ENCODE measurements around the gene PROX2.

Gene PROX2, protein sequence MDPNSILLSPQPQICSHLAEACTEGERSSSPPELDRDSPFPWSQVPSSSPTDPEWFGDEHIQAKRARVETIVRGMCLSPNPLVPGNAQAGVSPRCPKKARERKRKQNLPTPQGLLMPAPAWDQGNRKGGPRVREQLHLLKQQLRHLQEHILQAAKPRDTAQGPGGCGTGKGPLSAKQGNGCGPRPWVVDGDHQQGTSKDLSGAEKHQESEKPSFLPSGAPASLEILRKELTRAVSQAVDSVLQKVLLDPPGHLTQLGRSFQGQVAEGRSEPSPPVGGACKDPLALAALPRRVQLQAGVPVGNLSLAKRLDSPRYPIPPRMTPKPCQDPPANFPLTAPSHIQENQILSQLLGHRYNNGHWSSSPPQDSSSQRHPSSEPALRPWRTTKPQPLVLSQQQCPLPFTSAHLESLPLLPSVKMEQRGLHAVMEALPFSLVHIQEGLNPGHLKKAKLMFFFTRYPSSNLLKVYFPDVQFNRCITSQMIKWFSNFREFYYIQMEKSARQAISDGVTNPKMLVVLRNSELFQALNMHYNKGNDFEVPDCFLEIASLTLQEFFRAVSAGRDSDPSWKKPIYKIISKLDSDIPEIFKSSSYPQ

DNA sequence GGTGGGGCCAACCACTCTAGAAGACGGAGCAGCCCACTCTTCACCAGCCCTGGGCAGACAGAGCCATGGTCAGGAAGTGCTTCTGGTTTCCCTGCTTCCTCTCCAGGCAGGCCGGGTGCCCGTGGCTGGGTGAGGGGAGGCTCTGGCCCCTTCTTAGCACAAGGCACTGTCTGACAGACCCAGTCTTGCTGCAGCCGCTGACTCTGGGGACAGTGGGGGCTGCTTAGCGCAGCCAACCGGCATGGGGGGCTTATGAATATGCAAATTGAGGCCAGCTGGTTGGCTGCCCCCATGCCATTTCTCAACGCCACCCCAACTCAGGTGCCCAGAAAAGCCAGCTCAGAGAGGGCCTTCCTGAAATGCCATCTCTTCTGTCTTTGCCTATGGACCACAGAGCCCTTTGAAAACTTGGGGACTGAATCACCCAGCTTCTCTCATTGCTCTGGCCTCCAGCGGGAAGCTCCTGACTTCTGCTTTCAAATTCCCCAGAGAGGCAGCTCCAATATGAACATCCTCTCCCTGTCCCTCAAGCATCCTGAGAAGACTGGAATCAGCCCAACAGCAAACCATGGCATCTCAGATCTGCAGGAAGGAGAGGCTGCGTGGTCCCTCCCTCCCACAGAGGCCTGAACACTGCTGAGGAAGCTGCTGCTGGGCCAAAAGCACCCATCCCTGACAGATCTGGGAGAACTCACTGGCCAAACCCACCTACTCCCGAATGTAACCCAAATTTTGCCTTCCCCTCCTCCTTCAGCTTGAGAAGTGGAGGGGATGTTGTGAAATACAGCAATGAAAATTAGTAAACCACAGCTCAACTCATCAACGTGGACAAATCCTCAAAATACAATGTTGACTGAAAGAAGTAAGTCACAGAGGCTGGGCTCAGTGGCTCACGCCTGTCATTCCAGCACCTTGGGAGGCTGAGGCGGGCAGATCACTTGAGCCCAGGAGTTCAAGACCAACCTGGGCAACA, at the start of gene PROX2:
Gene PROX2, minus strand, starts transcription at position 205 of the 973 bp plus-strand sequence. CDS start 12,311 bp downstream, outside the sequence.
- DNase-seq (ENCODE audit: low read depth): no peak

DNA sequence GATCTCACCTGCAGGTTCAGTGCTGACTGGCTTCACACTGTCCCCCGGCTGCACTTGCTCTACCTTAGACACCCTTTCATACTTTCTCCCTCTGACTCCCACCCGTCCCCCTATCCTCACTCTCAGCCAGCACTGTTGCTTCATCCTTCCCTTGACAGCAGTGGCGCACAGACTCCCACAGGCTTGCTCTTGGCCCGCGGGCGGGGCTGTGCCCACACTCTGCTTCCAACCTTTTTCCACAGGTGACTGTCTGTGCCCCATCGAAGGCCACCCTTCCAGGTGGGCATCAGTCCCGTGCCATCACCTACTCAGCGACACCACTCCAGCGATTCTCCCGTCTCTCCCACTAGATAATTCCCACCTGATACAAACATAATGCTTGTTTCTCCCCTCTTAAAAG, 48.1 kb upstream of the PROX2 start:
- DNase-seq (ENCODE audit: low read depth): no peak

DNA sequence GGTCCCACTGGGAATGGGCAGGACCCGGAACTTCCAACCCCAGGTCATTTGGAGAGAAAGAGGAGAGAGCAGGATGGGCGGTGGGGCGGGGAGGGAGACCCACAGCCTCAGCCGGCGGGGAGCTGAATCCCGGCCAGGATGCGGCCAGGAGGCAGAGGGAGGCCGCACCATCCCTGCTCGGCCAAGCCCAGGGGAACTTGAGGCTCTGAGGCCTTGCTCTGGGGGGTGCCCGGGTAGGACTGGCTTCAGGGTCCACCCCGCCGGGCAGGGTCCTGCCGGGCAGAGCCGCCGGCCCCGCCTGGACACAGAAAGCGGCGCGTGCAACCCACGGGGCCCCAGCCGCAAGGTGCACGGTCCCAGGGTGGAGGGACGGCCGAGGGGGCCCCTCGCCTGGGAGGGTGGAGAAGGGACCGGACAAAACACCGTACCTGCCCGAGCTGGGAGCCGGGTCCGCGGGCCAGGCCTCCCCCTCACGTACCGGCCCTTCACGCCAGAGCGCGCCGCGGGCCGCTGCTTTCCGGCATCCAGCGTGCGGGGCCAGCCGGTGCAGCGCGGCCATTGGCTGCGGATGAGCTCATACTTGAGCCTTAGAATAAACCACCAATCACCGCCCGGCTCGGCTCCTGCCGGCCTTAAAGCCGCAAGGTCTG, 46.9 kb upstream of the PROX2 start, which contains the start of gene RPS6KL1:
Gene RPS6KL1, minus strand, starts transcription at position 509 of the 650 bp plus-strand sequence. CDS start 1,719 bp downstream, outside the sequence.
- no peak for DNase-seq (ENCODE audit: low read depth)

DNA sequence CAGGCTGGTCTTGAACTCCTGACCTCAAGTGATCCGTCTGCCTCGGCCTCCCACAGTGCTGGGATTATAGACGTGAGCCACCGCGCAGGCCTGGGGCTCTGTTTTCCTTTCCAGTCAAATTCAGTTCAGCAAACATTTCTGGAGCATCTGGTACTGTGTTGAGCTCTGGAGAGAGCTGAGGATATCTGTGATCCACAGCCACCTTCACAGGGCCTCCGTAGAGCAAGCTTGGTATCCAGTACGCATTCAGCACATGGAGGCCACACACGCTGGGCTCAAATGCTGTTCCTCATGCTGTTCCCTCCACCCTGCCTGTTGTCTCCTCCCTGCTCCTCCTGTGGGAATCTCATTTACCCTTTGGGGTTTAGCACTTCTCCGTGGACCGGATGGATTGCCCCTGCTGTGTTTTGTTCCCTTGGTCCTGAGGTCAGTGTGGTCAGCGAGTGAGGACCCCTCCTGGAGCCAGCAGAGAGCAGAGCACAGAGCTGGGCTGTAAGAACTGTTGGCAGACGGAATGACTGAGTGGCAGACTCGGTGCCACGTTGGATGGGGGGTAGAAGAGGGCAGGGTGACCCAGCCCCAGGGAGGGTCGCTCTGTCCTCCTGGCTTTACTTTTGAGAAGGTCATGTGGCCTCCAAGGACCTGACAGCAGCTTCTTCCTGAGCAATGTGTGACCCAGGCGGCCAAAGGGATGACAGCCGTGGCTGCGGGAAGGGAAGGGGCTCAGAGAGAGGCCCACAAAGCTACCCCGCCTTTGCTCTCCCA, 46.2 kb upstream of the PROX2 start:
- no peak for DNase-seq (ENCODE audit: low read depth)

DNA sequence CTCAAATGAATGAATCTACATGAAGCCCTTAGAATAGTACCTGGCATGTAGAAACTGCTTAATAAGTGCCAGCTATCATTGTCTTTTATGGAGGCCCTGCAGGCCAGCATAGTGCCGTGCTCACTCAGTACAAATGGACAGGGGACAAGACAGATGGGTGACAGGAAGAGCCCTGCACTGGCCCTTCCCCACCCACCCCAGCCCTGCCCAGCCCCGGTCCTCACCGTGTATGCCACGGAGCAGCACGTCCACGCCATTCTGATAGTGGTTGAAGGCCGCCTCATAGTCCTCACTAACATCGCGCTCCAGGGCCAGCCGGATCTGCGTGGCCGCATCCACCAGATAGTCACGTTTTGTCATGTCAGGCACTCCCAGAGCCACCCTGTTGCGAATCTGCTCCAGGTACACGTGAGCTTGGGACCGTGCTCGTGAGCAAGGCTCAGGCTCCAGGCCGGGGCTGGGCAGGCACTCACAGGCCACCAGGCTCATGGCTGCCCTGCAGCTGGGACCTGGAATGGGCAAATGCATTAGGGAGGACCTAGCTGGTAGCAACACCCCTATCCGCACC, 45.2 kb upstream of the PROX2 start:
- no peak for DNase-seq (ENCODE audit: low read depth)

DNA sequence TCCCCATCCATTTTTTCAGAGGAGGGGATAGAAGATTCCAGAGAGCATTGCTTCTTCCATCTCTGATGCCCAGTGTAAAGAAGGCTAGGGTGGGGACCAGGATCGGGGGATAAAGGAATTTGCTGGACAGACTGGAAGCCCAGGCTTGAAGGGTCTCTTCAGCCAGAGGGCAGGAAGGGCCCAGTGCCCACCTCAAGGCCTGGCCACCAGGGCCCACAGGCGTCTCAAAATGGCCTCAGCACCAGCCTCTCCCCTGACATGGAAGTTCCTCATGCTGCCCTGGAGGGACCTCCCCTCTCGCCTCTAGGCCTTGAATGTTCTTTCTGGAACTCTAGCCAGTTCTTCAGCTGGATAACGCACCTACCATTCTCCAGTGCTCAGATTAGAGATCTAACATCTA, 44.3 kb upstream of the PROX2 start:
- DNase-seq (ENCODE audit: low read depth): no peak

DNA sequence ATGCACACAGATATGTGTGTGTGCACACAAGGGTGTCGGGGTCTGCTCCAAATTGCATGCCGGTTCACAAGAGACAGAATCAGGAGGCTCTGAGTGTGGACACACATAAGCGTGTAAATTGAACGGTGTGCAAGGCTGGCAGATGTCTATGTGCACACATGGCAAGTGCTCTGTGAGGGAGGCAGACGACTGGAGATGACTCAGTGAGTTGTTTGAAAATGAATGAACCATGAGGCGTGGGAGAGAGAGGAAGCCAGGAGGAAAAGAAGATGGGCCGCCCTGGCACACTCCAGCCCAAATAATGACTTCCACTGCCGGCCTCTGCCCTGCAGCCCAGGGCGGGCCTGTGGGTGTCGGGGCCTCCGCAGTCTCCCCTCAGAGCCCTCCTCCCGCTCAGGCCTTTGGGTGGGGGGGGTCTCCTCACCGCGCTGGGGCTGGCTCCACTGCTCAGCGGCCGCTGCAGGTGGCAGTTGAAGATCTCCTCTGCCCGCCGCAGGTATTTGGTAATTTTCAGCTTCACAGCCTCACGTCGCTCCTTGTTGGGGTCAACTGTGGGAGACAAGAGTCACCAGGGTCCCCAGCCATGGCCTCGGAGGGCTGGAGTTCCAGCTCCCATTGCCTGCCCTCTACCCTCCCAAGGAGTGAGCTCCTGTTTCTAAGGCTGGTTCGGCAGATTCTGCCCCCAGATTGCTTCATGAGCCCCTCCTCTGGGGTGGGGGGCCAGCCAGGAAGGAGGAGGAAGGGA, 43.6 kb upstream of the PROX2 start:
- no peak for DNase-seq (ENCODE audit: low read depth)

DNA sequence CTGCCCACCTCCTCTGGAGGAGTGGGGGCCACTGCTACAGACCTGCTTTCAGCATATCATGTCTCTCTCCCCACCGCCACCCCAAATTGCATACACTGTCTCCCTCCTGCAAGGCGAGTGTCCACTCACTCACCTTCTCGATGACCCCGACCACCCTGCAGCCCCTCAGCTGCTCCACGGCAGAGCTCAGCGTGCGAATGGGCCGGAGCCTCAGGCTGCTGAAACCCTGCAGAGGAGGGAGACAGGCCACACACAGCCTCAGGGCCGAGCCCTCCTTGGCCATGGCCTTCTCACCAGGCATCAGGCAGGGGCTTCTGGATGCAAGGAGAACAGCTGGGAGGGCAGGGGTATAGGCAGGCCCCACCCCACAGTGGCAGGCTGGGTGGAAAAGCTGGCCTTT, 42.4 kb upstream of the PROX2 start:
- no peak for DNase-seq (ENCODE audit: low read depth)

DNA sequence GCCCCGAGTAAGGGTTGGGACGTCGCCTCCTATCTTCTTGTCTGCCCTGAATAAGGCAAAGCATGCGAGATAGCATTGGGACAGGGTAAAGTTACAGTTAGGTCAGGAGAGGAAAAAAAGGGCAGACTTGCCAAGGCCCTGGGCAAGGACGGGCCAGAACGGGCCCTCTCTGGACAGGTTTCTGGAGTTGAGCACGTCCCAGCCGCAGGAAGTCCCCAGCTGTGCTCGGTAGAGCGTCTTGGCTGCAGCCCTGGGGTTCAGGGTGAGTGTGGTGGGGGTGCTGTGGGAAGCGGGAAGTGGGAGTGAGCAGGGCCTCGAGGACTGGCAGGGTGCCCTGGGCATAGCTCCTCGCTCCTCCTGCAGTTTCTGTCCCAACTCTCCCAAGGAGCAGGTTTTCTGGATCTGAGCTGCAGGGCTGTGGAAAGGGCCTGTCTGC, 41.7 kb upstream of the PROX2 start:
- no peak for DNase-seq (ENCODE audit: low read depth)

DNA sequence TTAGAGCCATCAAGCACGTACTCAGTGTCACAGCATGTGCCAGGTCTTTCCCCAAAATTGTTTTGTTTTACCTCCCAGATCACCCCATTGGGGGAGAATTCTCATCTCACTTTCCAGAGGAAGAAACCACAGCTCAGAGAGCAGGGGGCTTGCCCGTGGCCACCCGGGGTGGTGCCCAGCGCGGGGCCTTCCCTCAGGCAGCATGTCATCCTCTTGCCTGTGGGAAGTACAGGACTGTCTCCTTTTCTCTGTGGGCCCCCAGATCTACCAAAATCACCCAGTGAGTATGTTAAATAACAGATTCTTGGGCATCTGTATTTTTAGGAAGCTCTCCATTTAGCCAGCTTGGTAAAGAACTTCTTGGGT, 41.2 kb upstream of the PROX2 start:
- DNase-seq (ENCODE audit: low read depth): no peak

DNA sequence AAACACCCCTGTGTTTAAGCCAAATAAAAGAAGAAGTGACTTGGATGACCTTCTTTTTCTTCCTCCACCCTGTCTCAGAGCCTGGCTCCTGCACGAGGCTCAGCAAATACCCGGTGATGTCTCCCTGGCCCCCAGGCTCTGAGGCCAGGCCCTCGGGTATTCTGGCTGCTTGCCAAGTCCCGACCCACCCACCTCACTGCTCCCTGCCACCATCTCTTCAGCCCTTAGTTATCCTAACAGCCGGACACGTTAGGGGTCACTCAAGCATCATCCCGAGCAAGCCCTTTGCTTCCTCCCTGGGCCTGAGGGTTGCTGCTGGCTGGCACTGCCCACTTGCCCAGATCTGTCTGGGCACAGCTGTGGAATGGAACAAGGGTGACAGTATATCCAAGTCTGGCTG, 39.9 kb upstream of the PROX2 start:
- DNase-seq (ENCODE audit: low read depth): no peak

DNA sequence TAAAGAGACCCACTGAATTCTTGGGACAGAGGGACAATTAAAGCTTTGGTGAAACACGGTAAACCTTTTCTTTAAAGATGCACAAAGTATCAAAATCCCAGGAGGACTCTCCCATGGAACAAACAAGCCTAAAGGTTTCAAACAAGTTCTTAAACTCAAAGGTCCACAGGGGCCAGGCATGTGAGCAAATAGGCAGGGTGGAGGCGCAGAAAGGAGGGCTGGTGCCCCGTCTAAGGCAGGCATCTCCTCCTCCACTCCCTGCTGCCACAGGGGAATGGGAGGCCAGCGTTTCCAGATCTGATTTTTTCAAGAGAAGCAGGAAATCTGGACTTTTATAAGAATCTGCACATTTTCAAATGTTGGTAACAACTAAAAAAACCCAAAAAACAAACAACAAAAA, 39.5 kb upstream of the PROX2 start:
- no peak for DNase-seq (ENCODE audit: low read depth)

DNA sequence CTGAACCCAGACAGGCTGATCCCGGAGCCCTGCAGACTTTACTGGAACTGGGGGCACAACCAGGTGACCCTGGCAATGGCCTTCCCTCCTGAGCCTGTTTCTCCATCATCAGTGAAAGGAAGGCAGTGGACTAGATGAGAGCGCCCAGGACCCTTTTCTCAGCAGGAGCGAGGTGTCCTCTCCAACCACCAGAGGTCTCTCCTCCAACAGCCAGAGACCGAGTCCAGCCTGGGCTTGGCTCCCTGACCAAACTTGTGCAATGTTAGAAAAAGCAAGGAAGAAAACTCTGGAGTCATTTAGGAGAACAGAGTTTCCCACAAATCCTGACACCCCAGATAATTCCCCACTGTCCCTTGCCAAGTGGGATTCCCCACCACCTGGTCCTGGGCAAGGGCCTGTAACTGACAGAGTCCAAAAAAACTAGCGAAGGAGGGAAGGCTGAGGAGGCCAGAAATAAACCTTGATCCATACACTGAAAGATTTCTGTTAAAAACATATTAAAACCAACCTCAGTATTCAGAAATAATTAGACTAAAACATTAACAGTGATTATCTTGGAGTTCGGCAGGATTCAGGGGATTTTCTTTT, 38.1 kb upstream of the PROX2 start:
- DNase-seq (ENCODE audit: low read depth): peak; percentile 25

DNA sequence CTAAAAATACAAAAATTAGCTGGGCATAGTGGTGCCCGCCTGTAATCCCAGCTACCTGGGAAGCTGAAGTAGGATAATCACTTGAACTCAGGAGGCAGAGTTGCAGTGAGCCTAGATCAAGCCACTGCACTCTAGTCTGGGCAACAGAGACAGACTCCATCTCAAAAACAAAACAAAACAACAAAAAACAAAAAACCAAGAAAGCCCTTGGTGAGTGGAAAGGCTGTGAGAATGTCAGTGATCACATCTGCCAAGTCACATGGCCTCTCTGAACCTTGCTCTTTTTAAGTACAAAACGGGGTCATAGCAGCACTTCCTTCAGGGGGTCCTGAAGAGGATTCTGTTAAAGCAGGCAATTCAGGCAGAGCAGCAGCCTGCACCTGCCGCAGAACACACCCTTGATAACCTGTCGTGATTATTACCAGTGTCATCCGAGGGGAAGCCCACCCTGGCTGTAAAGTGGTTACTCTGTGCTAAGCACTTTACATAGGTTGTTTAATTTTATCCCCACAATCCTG, 37.5 kb upstream of the PROX2 start:
- DNase-seq (ENCODE audit: low read depth): no peak

DNA sequence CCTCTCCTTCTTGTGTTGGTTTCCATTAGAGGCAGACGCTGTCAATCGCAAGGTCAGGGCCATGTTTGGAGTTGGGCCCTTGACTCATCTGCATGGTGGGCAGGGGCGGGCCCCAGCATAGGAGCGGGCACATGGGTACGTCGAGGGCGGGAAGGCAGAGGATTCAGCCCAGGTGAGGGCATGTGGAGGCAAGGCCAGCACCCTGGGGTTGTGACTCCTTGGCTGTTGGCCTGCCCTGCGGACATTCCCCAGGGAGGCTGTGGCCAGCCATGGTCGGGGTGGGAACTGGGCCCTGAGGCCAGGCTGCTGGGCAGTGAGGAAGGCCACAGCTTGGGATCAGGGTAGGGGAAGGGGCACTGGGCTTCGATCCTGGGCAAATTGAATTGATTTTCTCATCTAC, 36.9 kb upstream of the PROX2 start:
- no peak for DNase-seq (ENCODE audit: low read depth)

DNA sequence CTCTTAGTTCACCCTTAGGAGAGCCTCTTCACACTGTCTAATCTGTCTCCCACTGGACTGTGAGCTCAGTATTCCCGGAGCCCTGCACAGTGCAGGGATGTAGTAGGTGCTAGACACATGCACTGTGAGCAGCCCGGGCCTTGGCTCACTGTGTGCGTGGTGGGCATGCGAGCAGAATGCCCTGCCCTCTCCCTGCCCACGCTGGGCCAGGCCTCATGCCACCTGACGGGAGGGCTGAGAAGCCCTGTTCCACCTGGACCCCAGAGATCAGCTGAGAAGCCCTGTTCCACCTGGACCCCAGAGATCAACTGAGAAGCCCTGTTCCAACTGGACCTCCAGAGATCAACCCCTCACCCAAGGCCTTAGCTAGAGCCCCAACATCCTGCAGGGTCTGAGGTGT, 36.2 kb upstream of the PROX2 start:
- DNase-seq (ENCODE audit: low read depth): no peak

DNA sequence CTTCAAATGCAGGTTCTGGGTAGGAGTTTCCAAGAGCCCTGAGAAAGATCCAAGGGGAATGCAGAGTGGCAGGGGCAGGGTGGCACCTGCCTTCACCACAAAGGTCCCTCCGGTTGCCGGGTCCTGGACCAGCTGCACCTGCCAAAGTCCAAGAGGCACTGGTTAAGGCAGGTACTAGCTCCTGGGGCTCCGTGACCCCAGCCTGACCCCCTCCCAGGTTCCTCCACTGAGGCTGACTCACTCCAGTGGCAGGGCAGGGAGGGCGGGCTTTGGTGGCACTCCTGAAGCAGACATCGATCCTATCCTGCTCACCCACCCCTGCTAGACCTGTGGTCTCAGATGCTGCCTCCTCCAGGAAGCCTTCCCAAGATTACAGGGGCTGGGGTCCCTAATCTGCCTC, 35.8 kb upstream of the PROX2 start:
- no peak for DNase-seq (ENCODE audit: low read depth)

DNA sequence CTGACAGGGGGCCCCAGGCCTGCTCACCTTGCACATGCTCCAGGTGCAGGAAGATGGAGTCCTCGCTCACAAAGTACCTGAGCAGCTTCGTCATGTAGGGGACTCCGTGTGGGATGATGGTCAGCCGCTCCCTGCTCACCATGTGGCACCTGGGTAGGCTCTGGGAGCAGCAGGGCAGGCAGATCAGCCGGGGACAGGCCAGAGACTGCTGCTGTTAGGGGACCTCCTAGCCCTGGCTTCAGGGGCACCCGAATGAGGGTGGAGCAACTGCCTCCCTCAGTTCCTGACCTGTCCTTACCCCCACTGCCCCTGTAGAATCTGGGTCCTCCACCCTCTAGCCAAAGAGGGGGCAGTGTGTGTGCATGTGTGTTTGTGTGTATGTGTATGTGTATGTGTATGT, 35.3 kb upstream of the PROX2 start:
- no peak for DNase-seq (ENCODE audit: low read depth)

DNA sequence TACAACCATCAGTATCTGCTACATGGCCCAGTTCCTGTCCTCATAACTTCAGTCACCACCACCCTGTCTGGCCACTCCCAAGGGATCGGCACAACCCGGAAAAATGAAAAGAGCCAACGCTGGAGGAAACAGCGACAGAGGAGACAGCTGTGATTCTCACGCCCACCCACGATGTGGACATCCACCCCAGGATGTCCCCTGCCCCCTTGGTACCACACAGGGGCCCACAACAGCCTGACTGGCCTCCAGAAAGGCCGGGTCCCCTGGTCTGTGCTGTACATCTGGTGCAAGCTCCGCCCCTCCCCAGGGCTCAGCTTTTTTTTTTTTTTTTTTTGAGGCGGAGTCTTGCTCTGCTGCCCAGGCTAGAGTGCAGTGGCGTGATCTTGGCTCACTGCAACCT, 34.6 kb upstream of the PROX2 start:
- DNase-seq (ENCODE audit: low read depth): no peak

DNA sequence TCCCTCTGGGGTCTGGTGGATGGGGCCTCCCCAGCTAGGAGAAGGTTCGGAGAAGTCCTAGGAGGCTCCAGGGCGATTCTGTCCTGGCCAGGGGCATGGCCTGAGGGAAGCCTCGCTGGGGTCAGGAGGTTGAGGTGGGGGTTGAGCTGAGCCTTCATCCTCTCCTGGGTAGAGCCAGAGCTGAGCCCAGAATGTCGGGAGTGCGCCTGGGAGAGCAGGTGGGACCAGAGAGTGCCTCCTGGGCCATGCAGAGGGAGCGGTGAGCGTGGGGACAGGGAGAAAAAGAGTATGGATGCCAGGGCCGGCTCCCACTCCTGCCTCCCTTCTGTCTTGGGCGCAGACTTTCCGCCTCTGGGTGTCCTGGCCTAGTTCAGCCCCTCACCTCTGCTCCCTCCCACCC, 34.0 kb upstream of the PROX2 start:
- no peak for DNase-seq (ENCODE audit: low read depth)
